Activated CD8-positive, alpha-beta memory T cell treated with anti-CD3 and anti-CD28 coated beads, Interleukin-2, amount 50 U/mL, for 24 hours (primary cell): ENCODE measurements around the gene RUNX3.

Experiments
- DNase-seq: peaks from one replicate; pipeline ENCODE4 v3.0.0-alpha.2; 2020; ENCODE audit errors: extremely low read depth

RUNX3 gene

DNA sequence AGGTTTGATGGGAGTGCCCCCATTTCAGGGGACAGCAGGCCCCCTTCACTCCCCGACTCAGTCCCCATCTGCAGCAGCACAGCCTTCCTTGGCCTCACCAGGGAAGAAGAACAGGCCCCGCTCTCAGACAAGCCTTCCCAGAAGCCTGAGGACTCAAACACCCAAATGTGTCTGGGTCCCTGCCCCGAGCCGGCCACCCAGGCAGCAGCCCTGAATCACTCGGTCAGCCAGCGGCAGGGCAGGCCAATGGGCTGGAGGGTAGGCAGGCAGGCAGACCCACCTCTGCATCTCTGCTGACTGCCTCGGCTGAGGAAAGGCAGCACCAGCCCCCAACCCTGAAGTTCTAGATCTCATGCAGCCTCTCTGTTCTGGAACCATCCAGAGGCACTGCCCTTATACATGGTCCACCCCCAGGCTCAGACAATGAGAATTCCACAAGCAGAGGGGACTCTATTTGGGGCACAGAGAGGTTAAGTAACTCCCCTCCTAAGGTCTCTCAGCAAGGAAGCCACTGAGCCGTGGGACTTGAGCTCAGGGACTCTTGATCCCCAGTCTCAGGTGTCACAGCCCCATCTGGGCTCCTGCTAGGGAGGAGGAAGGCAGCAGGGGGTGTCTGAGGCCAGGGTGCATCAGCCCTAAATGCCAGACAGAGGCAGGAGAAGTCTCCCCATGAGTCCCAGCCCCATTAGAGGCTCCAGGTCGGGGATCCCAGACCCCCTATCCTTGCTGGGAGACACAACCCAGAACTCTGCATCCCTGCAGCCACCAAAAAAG lies 33.2 kb upstream of the RUNX3 start:
- no peak for DNase-seq

DNA sequence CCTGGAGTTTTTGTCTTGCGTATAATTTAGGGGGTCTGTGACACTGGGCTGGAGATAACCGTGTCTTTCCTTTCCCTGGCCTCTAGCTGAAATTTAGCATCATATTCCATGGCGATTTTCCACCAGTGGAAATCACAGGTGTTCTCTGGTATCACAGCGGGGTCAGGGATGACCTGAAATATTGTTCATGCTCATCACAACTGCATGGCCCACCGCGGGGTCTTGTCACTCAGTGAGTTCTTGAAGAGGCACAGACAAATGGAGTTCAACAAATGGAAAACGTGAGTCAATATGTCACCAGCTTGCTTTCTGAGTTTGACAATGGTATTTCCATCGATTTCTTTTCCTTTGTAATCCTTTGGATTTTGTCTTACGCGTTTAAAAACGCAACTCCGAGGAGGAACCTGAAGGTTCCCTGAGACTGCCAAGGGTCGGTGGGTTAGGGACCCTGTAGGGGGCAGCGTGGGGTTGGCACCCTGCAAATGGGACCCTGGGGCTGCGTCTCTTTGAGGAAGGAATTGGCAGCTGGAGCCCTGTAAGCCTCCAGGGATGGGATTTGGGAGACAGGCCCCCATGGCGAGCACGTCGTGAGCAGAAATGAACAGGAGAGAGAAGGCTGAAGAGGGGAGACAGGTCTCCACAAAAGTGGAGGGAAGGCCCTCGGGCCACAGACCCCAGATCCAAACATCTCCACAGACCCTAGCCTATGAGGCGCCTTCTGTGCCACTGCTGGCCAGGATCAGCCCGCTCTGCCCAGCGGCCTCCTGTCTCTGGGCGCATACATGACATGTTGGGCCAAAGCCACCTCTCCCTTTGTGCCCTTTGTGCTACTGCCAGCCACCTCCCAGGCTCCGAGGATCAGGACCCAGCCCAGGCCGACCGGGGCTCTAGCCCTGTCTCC lies 32.1 kb upstream of the RUNX3 start:
- no peak for DNase-seq

DNA sequence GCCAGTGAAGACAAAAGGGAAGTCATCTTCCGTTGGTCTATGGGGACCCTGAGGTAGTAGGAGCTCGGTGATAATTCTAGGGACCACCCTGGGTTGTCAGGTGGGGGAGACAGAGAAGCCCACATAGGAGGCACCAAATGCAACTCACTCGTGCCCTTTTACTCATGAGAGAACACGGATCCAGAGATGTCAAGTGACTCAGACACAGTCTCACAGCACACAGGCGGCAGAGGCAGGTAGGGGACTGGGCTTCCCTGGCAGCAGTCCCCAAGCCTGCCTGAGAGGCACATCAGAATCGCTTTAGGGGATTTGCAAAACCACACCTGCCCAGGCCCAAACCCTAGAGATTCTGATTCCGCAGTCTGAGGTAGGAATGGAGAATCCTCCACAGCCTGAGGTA lies 31.3 kb upstream of the RUNX3 start:
- no peak for DNase-seq

DNA sequence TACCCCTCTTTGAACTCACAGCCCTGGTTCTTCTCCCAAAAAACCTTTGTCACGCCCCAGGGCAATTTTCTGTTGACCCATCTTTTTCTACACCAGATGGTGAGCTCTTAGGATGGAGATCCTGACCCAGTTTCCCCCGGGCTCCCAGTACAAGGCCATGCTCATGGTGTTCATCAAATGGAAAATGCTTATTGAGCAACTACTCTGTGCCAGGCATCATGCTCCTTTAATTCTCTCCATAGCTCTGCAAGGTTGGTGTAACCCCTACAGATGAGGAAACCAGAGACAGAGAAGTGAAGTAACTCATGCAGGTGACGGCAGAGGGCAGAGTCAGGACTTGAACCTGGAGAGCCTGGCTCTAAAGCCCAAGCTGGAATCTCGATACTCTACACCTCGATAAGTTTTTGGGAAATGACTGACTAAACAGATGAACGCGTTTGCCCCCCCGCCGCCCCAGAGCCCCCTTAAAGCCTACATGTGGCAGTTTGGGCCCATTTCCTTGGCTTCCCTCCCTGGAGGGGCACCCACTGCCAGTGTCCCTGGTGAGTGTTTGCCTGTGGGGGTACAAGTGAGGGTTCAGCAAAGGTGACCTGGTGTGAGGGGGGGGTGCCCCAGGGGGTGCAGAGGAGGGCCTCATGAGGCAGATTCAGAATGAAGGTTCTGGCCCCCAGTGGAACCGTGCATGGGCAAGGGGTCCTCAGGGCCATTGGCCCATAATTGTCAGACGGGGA lies 30.2 kb upstream of the RUNX3 start:
- DNase-seq = no peak

DNA sequence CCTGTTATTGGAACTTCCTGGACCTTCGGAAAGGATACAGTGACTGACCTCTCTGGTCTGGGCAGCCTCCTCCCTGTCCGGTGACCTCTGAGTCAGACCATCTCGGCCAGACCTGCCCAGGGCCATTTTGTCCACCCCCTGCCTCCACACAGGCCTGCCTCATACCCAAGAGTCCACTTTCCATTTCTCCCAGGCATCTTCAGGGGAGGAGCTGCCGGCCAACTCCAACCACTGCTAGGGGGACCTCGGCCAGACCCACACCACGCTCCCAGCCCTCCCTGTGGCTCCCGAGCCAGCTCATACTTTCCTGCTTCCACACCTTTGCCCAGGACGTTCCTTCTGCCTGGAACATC lies 29.5 kb upstream of the RUNX3 start:
- no peak for DNase-seq

DNA sequence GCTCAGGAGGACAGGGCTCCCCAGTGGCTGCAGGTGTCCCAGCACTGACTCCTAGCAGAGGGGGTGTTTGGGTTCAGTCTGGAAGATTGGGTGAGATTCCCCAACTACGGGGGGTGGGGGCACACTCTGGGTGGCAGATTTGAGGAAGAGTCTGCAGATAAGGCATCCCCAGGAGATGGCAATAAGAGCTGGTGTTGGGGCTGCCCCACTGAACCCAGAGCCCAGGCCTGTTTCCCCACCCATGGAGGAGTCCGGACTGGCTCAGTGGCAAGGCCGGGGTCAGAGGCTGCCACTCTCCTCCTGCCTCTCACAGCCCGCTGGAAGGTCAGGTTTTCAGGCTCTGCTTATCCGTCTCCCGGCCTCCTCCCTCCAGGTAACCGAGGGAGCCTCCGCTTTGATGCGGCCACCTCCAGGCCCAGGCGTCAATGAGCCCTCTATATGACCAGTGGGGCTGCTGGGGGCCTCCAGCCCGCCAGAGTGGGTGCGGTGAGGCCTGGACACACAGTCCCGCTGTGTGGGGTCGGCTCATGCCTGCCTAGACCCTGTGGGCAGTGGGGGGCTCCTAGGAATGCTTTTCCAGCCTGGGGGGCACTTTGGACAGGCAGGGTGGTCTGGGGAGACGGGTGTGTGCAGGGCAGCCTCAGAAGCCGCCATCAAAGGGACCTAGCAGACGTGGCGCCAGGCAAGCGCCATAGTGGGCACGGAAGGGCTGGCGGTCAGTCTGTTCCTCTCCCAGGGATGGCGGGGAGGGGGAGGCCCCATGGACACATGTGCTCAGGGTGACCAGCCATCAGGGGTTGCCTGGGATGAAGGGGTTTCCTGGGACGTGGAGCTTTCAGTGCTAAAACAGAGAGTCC lies 28.9 kb upstream of the RUNX3 start:
- DNase-seq = no peak

DNA sequence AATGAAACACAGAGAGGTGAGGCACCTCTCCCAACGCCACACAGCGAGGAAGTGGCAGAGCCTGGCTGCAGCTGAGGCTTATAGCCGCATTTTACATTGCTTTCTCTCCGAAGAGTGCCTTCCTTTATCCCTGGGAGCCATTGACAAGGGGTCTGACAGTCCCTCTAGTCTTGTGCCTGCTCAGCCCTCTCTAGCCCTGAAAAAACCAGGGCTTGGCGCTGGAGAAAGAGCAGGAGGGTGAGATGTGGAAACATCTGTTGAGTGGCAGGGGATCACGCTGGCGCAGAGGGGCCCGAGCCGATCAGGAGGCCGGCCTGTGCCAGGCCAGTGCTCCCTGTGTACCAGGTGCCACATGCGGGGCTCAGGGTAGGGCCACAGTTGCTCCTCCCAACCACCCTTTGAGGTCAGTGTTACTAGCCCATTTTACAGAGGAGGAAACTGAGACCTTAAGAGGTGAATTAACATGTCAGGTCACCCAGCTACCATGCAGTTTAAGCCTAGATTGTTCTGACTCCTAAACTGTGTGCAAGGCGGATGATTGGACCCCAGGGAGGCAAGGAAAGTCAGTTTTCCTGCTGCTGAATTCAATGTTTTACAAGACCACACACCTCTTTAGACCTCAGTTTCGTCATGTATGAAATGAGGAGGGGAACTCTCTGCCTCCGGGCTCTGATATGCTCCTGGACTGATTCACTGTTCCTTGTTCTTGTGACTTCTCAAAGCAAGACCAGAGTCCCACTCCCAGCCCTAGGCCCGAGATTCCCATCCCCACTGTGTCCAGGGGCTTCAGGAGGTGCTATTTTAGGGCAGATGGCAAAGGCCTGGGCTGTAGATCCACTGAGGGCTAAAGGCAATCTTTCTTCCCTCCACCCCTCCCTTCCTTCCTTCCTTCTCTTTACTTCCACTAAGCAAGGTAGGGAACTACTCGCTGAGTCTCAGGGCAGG lies 28.0 kb upstream of the RUNX3 start:
- no peak for DNase-seq

DNA sequence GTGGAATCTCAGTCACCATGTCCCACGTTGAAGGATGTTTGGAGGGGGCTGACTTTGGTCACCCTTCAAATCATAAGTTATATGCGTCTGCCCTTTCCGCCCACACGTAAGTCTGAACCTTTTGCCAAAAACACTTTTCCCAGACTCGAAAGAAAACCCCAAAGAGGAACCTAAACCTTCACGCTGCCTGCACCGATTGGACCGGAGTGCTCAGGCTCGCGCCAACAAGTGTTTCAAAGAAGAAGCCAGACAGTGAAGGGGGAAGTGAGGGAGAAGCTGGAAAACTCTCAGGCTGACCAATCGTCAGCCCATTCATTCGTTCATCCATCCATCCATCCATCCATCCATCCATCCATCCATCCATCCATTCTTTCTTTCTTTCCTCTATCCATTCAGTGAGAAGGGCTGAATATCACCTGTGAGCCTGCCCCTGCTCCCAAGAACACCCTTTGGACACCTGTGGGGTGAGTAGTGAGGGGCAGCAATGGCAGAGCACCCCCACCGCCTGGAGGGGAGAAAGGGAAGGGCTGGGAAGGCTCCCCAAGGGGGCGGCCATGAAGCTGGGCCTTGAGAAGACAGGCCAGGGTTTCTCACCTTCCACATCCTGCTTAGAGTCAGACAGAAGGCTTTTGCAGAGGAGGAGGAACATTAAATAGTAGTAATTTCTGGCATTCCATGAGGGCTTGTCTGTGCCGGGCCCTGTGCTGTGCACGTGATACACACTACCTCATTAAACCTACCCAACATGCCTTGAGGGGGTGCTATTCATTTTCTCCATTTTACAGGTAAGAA lies 27.1 kb upstream of the RUNX3 start:
- DNase-seq = no peak

DNA sequence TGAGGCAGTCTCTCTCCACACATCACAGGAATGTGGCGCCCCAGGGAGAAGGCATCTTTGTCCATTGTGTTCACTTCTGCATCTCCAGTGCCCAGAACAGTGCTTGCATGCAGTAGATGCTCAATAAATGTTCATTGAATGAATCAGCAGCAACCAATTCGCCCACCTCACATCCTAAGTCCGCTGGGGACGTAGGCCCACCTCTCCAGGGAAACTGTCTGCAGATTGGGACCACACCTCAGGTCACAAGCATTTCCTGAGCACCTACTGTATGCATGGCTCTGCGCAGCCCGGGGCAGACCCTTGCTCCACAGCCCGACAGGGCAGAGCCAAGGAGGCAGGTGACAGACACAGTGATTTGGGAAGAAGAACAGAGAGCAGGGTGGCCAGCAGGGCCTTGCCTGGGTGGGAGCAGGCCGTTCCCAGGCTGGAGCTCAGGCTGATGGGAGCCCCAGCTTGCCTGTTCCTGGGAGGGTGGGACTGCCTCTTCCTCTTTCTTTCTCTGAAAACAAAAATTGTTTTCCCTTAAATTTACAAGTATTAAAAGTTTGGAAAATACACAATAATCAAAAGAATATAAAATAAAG lies 25.8 kb upstream of the RUNX3 start:
- DNase-seq = no peak

DNA sequence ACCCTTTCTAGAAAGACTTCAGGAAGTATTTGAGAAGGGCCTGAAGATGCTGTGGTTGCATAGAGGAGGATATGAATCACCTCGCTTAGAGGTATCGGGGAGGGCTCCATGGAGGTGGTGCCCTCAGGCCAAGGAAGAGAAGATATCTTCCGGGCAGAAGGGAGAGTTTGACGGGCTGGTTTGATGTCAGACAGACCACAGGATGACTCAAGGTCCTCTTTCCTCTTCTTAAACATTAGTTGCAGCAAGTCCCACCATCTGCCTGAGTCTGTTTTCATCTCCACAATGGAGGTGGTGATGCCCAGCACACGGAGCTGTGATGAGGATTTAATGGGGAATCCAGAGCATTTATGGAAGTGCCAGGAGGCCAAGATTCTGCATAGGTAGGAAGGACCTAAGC lies 25.1 kb upstream of the RUNX3 start:
- peak; percentile 51 for DNase-seq

DNA sequence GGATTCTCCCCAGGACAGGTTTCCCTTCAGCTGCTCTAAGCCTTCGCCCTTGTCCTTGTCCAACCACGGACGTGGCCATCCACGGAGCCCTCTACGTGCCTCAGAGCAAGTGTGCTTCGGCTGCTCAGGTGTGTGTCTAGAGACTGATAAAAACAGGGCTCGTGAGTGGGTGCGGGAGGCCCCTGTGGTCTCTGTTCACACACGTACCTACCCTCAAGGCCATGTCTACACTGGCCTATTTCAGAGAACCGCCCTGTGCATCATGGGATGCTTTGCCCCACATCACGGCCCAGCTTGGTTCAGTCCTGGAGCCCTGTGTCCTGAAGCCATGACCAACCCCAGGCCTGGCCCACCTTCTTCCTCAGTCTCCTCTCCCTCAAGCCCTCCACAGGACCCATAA lies 24.6 kb upstream of the RUNX3 start:
- no peak for DNase-seq

DNA sequence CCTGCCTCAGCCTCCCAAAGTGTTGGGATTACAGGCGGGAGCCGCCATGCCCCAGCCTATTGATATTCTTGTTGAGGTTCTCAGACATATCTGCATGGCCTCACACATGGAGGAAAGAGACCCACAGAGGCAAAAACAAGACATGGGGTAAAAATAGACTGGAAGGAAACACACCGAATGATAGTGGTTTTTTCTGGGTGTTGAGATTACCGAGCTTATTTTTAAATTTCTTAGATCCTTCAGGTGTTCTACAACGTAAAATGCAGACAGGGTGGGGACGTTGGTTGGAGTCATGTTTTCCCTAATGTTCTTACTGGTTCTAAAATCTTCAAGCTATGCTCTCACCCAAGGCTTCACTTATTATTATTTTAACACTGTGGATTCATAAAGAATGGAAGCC lies 23.9 kb upstream of the RUNX3 start:
- no peak for DNase-seq

DNA sequence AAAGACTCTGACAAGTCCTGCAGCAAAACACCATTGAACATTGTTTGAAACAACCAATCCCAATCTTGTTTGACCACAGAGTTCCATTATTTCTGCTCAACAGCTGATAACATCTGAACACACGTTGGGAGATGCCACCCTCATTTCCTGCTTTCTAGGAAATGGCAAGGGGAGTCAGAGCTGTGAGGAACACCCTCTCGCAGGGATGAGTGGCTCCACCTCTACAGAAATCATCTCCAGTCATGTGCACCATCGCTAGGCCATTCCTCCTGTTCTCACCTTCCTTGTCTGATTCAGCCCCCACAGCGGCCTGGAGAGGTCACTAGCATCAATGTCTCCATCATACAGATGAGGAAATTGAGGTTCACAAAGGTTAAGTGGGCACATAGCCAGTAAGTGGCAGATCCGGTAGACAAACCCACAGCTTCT lies 22.4 kb upstream of the RUNX3 start:
- no peak for DNase-seq

DNA sequence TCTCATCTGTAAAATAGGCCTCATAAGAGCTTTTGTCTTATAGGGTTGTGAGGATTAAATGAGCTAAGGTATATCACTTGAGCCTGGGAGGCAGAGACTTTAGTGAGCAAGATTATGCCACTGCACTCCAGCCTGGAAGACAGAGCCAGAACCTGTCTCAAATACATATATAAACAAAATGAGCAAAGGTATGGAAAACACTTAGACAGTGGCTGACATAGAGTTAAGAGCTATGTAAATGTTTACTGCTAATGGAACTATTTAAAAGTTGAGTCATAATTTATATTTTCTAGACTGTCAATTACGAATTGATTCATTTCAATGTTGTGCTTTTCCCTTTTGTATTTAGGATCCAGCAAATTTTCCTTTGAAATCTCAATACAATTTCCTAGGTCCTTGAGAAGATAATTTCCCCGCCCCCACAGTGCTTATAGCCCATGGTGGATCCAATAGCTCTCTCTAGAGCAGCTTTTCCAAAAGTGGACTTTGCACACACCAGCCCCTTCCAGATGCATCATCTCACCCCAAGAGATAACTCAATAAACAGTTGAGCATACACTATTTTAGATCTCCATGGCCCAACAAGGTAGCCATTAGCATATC lies 21.8 kb upstream of the RUNX3 start:
- DNase-seq = no peak

DNA sequence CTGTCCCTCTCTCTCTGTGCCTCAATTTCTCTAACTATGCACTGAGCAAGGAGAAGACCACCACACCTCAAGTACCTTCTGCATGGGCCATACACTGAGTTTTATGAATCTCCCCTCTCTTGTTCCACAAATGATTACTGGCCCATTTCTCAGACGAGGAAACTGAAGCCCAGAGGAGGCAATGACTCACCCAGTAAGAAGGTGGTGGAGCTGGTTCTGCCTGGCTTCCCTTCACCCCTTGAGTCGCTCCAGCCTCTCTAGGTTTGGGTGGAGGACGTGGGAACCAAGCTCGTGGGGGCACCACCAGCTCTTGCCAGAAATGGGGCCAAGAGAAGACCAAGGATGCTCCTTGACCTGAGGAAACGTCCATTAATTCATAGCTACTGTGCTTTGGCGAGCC lies 21.3 kb upstream of the RUNX3 start:
- no peak for DNase-seq

DNA sequence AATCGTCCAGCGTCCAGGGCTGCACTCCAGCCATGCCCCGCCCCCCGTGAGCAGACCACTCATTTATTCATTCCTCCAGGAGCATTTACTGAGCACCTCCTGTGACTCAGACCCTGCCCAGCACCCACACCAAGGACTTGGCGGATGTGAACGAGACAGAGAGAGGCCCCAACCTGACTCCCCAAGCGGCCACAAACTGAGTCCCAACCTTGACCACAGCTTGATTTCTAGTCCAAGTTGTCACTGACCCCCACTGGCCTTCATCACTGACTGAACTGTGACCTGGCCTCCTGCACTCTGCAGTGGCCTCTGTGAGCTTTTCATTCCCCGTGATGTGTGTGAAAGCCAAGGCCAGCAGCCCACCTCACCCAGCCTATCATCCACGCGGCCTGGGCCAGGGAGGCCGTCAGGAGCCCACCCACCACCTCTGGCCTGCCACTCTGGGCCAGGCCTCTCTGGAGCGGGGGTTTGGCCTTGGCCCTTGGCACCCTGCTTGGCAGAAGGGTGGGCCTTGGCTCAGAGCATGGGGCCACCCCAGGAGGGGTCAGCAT lies 19.3 kb upstream of the RUNX3 start:
- no peak for DNase-seq

DNA sequence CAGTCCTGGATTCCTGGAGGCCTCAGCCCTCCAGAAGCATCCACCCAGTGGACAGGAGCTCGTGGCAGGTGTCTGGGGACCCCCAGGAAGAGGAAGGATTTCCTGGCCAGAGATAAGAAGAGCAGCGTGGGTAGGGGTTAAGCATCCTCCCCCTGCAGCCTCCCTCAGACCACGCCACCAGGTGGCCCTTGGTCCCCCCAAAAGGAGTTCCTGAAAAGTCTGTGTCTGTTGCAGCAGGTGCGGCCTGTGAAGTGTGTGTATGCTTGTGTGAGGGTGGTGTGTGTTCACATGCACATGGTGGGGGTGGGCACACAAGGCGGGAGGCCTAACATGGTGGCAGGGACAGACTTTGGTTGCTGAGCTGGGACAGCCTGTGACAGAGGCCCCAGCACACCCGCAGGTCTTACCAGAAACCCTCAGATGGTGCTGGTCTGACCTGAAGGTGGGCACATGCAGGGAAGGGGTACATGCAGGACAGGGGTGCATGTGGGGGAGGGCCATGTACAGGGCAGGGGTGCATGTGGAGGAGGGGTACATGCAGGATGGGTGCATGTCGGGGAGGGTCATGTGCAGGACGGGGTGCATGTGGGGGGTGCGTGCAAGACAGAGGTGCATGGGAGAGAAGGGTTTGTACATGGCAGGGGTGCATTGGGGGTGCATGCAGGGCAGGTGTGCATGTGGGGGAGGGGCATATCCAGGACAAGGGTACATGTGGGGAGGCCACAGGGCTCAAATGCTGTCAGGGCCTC lies 18.2 kb upstream of the RUNX3 start:
- no peak for DNase-seq
